Left lung (tissue), 10 donors: Measurements from ENCODE around the gene OTOS. TPM values are rescaled to one million over a fixed set of nuclear protein-coding genes. Genes with fewer than 3 reads are reported as not detected.
A peak's percentile ranks its signal among the peaks of the same experiment; 100 is the strongest.

Experiments
- ATAC-seq: fragments of 200-7000 bp; cut with Tn5 transposase; one replicate; pipeline ENCODE4 v1.9.1; 2020; ENCODE audit warnings: moderate library complexity
- DNase-seq, 4 donors: peaks; one replicate each; pipeline ENCODE4 v3.0.0-alpha.2; 2013 to 2020
- H3K27ac ChIP-seq, 2 donors: fragments of 200-600 bp; sonication (generic) in 1 of 2; one replicate each; pipeline versions ENCODE4 v1.5.0 to v1.8.0; 2020 to 2021
- H3K27me3 ChIP-seq, 2 donors: fragments of 200-600 bp; sonication (generic) in 1 of 2; one replicate each; pipeline versions ENCODE4 v1.5.0 to v1.8.0; 2020 to 2021
- H3K36me3 ChIP-seq, 2 donors: fragments of 200-600 bp; sonication (generic) in 1 of 2; one replicate each; pipeline versions ENCODE4 v1.5.0 to v1.8.0; 2020 to 2021
- H3K4me1 ChIP-seq, 2 donors: fragments of 200-600 bp; one replicate each; pipeline ENCODE4 v1.8.0; 2021
- H3K4me3 ChIP-seq, 2 donors: fragments of 200-600 bp; sonication (generic) in 1 of 2; one replicate each; pipeline versions ENCODE4 v1.5.0 to v1.8.0; 2020 to 2021; ENCODE audit warnings: mild to moderate bottlenecking in 1 of 2
- H3K9me3 ChIP-seq, 2 donors: fragments of 200-600 bp; sonication (generic) in 1 of 2; one replicate each; pipeline versions ENCODE4 v1.5.0 to v1.8.0; 2020 to 2021
- intact Hi-C, 2 donors: fragments of 100-400 bp; cut with DNase I; formaldehyde crosslinking; loops; one replicate each; pipeline versions ENCODE4 v1.11.2 to v1.14.2; 2022
- polyA plus RNA-seq, 6 donors: library from polyadenylated mRNA; unstranded; fragments of 120-200 nt; gene quantifications; one replicate each; pipeline ENCODE4 v1.2.1, GENCODE V29; 2013; ENCODE audit not compliant: insufficient read length in 6 of 6
- total RNA-seq, 2 donors: library from RNA; stranded (reverse); fragmentation: NEBNext Ultra II Directional; extraction: Animal tissue kit (Norgen Biotek cat#: 25700); gene quantifications; one replicate each; pipeline ENCODE4 v1.2.1, GENCODE V29; 2021
- TF ChIP-seq, protein P1 (sequence below), 2 donors: fragments of 200-600 bp; sonication (generic) in 1 of 2; IDR thresholded peaks; one replicate each; pipeline versions ENCODE4 v1.5.0 to v1.8.0; 2021; ENCODE audit warnings: antibody characterized with exemption in 2 of 2
- donor health status: DM: no; HTN: yes; CAD: no.
- donor health status: DM: no; HTN: no; CAD: no.

The OTOS gene
- total and polyA plus RNA-seq, 8 donors = not detected

DNA sequence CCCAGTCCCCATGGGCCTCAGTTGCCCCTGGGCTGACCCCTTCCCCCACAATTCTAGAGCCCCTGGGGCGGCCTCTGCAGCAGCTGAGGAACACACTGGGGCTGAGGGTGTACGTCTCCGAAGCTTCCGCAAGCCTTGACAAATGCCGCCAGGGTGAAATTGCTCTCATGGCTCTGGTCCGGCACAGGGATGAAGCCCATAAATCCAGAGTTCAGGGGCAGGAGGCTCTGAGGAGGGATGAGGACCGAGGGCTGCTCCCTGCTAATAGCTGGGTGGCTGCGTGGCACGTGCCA lies 27.1 kb upstream of the OTOS start:
- Histone ChIP-seq H3K4me1 (no peaks in the 10 kb centered on the region), H3K27me3 (peaks cover 0 to 27% of the 10 kb centered on the region in 2 donors), H3K9me3 (no peaks in the 10 kb centered on the region), H3K27ac (no peak overlapping the region), H3K4me3 (no peak overlapping the region), H3K36me3 (no peaks in the 10 kb centered on the region)
- intact Hi-C loops = no loop called here
- TF ChIP-seq, protein P1, sequence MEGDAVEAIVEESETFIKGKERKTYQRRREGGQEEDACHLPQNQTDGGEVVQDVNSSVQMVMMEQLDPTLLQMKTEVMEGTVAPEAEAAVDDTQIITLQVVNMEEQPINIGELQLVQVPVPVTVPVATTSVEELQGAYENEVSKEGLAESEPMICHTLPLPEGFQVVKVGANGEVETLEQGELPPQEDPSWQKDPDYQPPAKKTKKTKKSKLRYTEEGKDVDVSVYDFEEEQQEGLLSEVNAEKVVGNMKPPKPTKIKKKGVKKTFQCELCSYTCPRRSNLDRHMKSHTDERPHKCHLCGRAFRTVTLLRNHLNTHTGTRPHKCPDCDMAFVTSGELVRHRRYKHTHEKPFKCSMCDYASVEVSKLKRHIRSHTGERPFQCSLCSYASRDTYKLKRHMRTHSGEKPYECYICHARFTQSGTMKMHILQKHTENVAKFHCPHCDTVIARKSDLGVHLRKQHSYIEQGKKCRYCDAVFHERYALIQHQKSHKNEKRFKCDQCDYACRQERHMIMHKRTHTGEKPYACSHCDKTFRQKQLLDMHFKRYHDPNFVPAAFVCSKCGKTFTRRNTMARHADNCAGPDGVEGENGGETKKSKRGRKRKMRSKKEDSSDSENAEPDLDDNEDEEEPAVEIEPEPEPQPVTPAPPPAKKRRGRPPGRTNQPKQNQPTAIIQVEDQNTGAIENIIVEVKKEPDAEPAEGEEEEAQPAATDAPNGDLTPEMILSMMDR (IDR thresholded peaks at IDR 0.05) = no peak
- DNase-seq (peak in 1 of 4 donors; percentile 59), ATAC-seq (no peak)

DNA sequence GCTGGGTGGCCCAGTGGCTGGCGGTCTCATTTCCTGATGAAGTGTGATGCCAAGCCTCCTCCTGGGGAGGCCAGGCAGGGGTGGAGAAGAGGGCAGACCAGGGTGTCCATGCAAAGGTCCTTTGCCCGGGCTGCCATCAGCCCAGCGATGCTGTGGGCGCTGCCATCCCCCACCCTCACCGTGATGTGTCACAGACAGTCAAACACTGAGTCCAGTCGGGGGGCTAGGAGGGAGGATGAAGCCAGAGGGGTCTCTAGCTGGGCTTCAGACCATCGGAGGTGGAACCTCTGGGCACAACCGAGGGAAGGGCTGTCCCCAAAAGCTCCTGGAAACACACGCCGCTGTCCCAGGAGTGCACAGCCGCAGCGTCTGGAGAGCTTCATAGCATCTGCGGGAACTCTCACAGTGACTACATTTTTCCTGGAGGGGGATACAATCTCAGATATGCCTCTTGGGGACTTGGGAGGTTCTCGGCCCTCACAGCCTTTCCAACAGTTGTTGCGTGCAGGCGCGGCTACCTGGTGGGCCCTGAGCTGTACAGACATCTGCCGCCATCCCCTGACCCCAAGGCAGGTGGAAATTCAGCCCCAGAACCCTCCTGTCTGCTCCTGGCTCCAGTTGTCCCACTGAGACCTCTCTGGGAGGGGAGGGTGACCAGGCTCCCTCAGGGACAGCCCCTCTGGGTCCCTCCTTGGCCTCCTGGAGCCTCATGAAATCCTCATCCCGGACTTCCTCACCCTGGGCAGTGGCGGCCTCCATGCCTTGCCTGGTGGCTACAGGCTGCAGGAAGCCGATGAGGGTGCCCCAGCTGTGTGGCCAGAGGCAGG lies 26.5 kb upstream of the OTOS start:
- H3K27ac ChIP-seq = no peak overlapping the region
- DNase-seq = peak in 1 of 4 donors; percentile 34
- H3K27me3 ChIP-seq = peaks cover 0 to 30% of the 10 kb centered on the region in 2 donors
- no peak overlapping the region for H3K4me3 ChIP-seq
- intact Hi-C loops = no loop called here
- no peaks in the 10 kb centered on the region for H3K4me1 ChIP-seq
- TF ChIP-seq, protein P1 (IDR thresholded peaks at IDR 0.05) = no peak
- no peaks in the 10 kb centered on the region for H3K36me3 ChIP-seq
- no peaks in the 10 kb centered on the region for H3K9me3 ChIP-seq
- no peak for ATAC-seq

DNA sequence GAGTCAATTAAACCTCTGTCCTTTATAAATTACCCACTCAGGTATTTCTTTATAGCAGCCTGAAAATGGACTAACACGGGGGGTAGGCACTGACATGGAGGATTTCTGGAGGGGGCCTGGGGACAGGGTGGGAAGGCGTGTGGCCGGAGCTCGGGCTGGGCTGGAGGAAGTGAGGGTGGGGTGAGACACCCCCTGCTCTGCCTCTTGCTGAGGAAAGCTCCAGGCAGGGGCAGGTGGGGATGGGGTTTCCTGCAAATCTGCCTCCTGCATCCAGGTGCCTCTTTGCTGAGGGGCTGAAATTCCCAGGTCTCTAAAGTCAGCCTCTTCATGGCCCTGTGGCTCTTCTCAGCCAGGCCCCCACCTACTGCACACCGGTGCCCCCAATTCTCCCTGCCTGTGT lies 25.7 kb upstream of the OTOS start:
- no peaks in the 10 kb centered on the region for H3K9me3 ChIP-seq
- H3K27ac ChIP-seq = no peak overlapping the region
- H3K27me3 ChIP-seq = peaks cover 0 to 33% of the 10 kb centered on the region in 2 donors
- DNase-seq (peak in 1 of 4 donors; percentile 60), ATAC-seq (no peak)
- TF ChIP-seq, protein P1 (IDR thresholded peaks at IDR 0.05) = no peak
- intact Hi-C loops = no loop called here
- no peaks in the 10 kb centered on the region for H3K4me1 ChIP-seq
- H3K4me3 ChIP-seq = no peak overlapping the region
- H3K36me3 ChIP-seq = no peaks in the 10 kb centered on the region

DNA sequence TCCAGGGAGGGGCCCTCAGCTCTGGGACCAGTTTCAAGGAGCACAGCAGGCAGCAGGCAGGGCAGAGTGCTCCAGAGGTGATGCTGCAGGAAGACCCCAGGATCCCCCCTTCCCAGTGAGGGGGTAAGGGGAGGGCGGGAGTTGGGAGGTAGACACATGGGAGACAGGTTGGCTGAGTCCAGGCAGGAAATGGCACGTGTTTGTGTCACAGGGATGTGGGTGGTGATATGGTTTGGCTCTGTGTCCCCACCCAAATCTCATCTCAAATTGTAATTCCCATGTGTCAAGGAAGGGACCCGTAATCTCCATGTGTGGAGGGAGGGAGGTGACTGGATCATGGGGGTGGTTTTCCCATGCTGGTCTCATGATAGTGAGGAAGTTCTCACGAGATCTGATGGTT lies 25.2 kb upstream of the OTOS start:
- no peak for ATAC-seq

DNA sequence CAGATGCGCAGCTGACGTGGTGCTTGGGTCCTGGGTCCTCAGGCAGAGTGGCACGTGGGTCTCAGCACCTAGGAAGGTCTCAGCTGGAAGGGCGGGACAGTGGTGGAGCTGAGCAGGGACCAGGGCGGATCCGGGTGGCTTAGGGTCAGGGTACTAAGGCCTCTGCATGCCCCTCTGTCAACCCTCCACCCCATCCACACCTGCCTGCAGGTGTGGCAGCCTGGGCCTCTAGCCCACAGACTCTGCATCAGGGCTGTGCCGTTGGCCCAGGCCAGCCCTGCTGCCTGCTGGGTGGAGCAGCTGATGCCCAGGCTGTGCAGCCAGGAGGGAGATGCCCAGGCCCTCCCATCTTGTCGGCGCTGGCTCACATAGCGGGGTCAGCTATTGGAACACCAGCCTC lies 24.6 kb upstream of the OTOS start:
- Histone ChIP-seq H3K27me3 (peaks cover 0 to 33% of the 10 kb centered on the region in 2 donors), H3K27ac (no peak overlapping the region), H3K9me3 (no peaks in the 10 kb centered on the region), H3K4me1 (no peaks in the 10 kb centered on the region), H3K36me3 (no peaks in the 10 kb centered on the region), H3K4me3 (no peak overlapping the region)
- ATAC-seq (no peak), DNase-seq (peak in 1 of 4 donors; percentile 40)
- TF ChIP-seq, protein P1 (IDR thresholded peaks at IDR 0.05) = no peak
- intact Hi-C loops = no loop called here

More for the DNA sequence above, 25.2 kb upstream of the OTOS start:
- Histone ChIP-seq H3K4me1 (no peaks in the 10 kb centered on the region), H3K27ac (no peak overlapping the region), H3K27me3 (peaks cover 0 to 33% of the 10 kb centered on the region in 2 donors), H3K9me3 (no peaks in the 10 kb centered on the region), H3K36me3 (no peaks in the 10 kb centered on the region), H3K4me3 (no peak overlapping the region)
- intact Hi-C loops = no loop called here
- DNase-seq = no peak
- TF ChIP-seq, protein P1 (IDR thresholded peaks at IDR 0.05) = no peak
